ENCODE data around the gene CRHR1.

- TF ChIP-seq KDM1A (IDR thresholded peaks at IDR 0.05; ENCODE audit: low read depth) (no peak), PHF8 (IDR thresholded peaks at IDR 0.05; ENCODE audit: borderline replicate concordance, low read depth) (no peak), MYC (IDR thresholded peaks at IDR 0.05; ENCODE audit: borderline replicate concordance, low read length) (no peak)
- TF ChIP-seq, protein P1, sequence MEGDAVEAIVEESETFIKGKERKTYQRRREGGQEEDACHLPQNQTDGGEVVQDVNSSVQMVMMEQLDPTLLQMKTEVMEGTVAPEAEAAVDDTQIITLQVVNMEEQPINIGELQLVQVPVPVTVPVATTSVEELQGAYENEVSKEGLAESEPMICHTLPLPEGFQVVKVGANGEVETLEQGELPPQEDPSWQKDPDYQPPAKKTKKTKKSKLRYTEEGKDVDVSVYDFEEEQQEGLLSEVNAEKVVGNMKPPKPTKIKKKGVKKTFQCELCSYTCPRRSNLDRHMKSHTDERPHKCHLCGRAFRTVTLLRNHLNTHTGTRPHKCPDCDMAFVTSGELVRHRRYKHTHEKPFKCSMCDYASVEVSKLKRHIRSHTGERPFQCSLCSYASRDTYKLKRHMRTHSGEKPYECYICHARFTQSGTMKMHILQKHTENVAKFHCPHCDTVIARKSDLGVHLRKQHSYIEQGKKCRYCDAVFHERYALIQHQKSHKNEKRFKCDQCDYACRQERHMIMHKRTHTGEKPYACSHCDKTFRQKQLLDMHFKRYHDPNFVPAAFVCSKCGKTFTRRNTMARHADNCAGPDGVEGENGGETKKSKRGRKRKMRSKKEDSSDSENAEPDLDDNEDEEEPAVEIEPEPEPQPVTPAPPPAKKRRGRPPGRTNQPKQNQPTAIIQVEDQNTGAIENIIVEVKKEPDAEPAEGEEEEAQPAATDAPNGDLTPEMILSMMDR (IDR thresholded peaks at IDR 0.05) = no peak
Observed at GRCh38 chr17:45834471-45835396, 50.6 kb downstream of the CRHR1 start.
